Keratinocyte (primary cell): ENCODE results near the gene RGS10. TPM values are rescaled to one million over a fixed set of nuclear protein-coding genes. Genes with fewer than 3 reads are reported as not detected.

Source experiments
- DNase-seq: peaks from one replicate; pipeline ENCODE4 v3.0.0-alpha.2; 2011; ENCODE audit warnings: low read depth, missing footprints, low spot score
- FAIRE-seq: peaks from 2 replicates; lab custom pipeline; 2011; peaks lifted over from hg19 to GRCh38; lab: Jason Lieb, UNC
- H2AFZ ChIP-seq: 2 replicates; pipeline ENCODE4 v1.6.0; 2012; ENCODE audit warnings: low read length, control low read depth, inconsistent platforms; ENCODE audit not compliant: control insufficient read depth
- H3K27ac ChIP-seq: 2 replicates; pipeline ENCODE4 v1.5.1; 2011; ENCODE audit warnings: low read length; ENCODE audit not compliant: control insufficient read depth, insufficient read depth
- H3K27me3 ChIP-seq: 3 replicates; pipeline ENCODE4 v1.6.0; 2011; ENCODE audit warnings: low read length; ENCODE audit not compliant: control insufficient read depth, insufficient read depth; ENCODE audit errors: extremely low read depth
- H3K36me3 ChIP-seq, 2 experiments: 2 replicates in 1 of 2; 3 replicates in 1 of 2; pipeline ENCODE4 v1.5.1; 2011; ENCODE audit warnings: low read length in 2 of 2, mild to moderate bottlenecking in 1 of 2; ENCODE audit not compliant: control insufficient read depth in 2 of 2, insufficient read depth in 2 of 2; ENCODE audit errors: extremely low read depth in 1 of 2
- H3K4me1 ChIP-seq: 3 replicates; pipeline ENCODE4 v1.5.1; 2011; ENCODE audit warnings: low read length; ENCODE audit not compliant: control insufficient read depth, insufficient read depth; ENCODE audit errors: extremely low read depth
- H3K4me2 ChIP-seq: 3 replicates; pipeline ENCODE4 v1.6.0; 2011; ENCODE audit warnings: low read depth, low read length; ENCODE audit not compliant: control insufficient read depth, insufficient read depth; ENCODE audit errors: extremely low read depth
- H3K4me3 ChIP-seq, 3 experiments: fragments of 200-600 bp in 1 of 3; sonication (generic) in 1 of 3; 2 replicates in 2 of 3; 3 replicates in 1 of 3; pipeline ENCODE4 v1.5.1; 2011 to 2016; ENCODE audit warnings: low read length in 3 of 3, mild to moderate bottlenecking in 3 of 3, control low read depth in 2 of 3, inconsistent platforms in 1 of 3, low read depth in 1 of 3, mixed read lengths in 1 of 3, mixed run types in 1 of 3, moderate library complexity in 1 of 3; ENCODE audit not compliant: control insufficient read depth in 2 of 3, insufficient read depth in 2 of 3; ENCODE audit errors: extremely low read depth in 1 of 3
- H3K79me2 ChIP-seq: 2 replicates; pipeline ENCODE4 v1.6.0; 2012; ENCODE audit warnings: low read length; ENCODE audit not compliant: control insufficient read depth, insufficient read depth
- H3K9ac ChIP-seq: 3 replicates; pipeline ENCODE4 v1.6.0; 2011; ENCODE audit warnings: low read length; ENCODE audit not compliant: control insufficient read depth, insufficient read depth; ENCODE audit errors: extremely low read depth
- H3K9me1 ChIP-seq: 3 replicates; pipeline ENCODE4 v1.6.0; 2011; ENCODE audit warnings: low read length; ENCODE audit not compliant: control insufficient read depth, insufficient read depth; ENCODE audit errors: extremely low read depth
- H3K9me3 ChIP-seq: 2 replicates; pipeline ENCODE4 v1.5.1; 2012; ENCODE audit warnings: low read depth, low read length; ENCODE audit not compliant: control insufficient read depth
- H4K20me1 ChIP-seq: 3 replicates; pipeline ENCODE4 v1.6.0; 2011; ENCODE audit warnings: low read length; ENCODE audit not compliant: control insufficient read depth, insufficient read depth; ENCODE audit errors: extremely low read depth
- EZH2 ChIP-seq: IDR thresholded peaks from one replicate; pipeline ENCODE4 v1.6.1; 2012; ENCODE audit warnings: inconsistent platforms, mild to moderate bottlenecking, low read length, moderate library complexity
- dilution Hi-C: fragments of 300-500 bp; cut with MboI; formaldehyde crosslinking; loops from one replicate; pipeline ENCODE4 v1.7.0; 2020; ENCODE audit warnings: low sequenced_read_pairs; ENCODE audit not compliant: extremely low pct_ligation_motif_present
- polyA plus RNA-seq, 5 experiments: library from polyadenylated mRNA; depleted of rRNA in 3 of 5; stranded (reverse) in 3 of 5; stranded (forward) in 1 of 5; unstranded in 1 of 5; fragments of >200 nt; gene quantifications; 1 replicate in 1 of 5; 2 replicates in 3 of 5; 3 replicates in 1 of 5; pipeline versions ENCODE4 v1.2.1 to v1.2.3, GENCODE V29; 2011 to 2012; ENCODE audit warnings: missing spikeins in 2 of 5, low read depth in 1 of 5, low replicate concordance in 1 of 5
- TF ChIP-seq, protein P1 (sequence below), 3 experiments: IDR thresholded peaks in 1 of 3; conservative IDR thresholded peaks in 1 of 3; optimal IDR thresholded peaks in 1 of 3; 2 replicates in 2 of 3; 3 replicates in 1 of 3; pipeline versions ENCODE3 to v1.5.1; 2011; ENCODE audit warnings: low read length in 3 of 3, mild to moderate bottlenecking in 3 of 3, moderate library complexity in 2 of 3, control low read depth in 1 of 3, inconsistent platforms in 1 of 3; ENCODE audit not compliant: insufficient read depth in 2 of 3; ENCODE audit errors: extremely low read depth in 1 of 3

Gene RGS10
- polyA plus RNA-seq, 1 donor (not counting 4 experiments of a cell fraction or from before 2014, with no cell fraction given): 87.8 TPM

- Histone ChIP-seq H3K9me1 (no peaks in the 10 kb centered on the region), H3K4me2 (no peak overlapping the region), H3K36me3 (no peaks in the 10 kb centered on the region), H3K27me3 (no peaks in the 10 kb centered on the region), H3K27ac (no peak overlapping the region), H2AFZ (no peak overlapping the region), H3K79me2 (no peaks in the 10 kb centered on the region), H3K4me3 (no peak overlapping the region), H3K4me1 (peaks cover 2% of the 10 kb centered on the region), H3K9ac (no peak overlapping the region), H3K9me3 (no peaks in the 10 kb centered on the region), H4K20me1 (no peaks in the 10 kb centered on the region)
- no peak for DNase-seq
- dilution Hi-C loops: no loop called here
- FAIRE-seq: no peak
- no peak for TF ChIP-seq EZH2
- TF ChIP-seq, protein P1, sequence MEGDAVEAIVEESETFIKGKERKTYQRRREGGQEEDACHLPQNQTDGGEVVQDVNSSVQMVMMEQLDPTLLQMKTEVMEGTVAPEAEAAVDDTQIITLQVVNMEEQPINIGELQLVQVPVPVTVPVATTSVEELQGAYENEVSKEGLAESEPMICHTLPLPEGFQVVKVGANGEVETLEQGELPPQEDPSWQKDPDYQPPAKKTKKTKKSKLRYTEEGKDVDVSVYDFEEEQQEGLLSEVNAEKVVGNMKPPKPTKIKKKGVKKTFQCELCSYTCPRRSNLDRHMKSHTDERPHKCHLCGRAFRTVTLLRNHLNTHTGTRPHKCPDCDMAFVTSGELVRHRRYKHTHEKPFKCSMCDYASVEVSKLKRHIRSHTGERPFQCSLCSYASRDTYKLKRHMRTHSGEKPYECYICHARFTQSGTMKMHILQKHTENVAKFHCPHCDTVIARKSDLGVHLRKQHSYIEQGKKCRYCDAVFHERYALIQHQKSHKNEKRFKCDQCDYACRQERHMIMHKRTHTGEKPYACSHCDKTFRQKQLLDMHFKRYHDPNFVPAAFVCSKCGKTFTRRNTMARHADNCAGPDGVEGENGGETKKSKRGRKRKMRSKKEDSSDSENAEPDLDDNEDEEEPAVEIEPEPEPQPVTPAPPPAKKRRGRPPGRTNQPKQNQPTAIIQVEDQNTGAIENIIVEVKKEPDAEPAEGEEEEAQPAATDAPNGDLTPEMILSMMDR (optimal IDR thresholded peaks at IDR 0.05 in 1 of 3, IDR thresholded peaks at IDR 0.05 in 1 of 3, conservative IDR thresholded peaks at IDR 0.05 in 1 of 3; ENCODE audit: extremely low read depth in 1 of 3, insufficient read depth in 2 of 3, low read length in 3 of 3): no peak
These were observed 86.7 kb downstream of the RGS10 start for GRCh38 chr10:119455609-119456434.

DNA sequence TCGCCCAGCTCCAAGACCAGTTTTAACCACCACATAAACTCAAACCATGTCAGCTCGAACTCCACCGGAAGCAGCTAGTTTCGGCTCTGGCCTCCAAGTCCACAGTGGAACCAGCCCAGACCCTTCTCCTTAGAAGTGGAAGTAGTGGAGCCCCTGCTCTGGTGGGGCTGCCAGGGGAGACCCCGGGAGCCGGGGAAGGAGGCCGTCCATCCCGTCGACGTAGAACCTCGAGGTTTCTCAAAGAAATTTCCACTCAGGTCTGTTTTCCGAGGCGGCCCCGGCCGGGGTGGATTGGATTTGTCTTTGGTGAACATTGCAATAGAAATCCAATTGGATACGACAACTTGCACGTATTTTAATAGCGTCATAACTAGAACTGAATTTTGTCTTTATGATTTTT, 87.5 kb downstream of the RGS10 start:
- dilution Hi-C loops: no loop called here
- no peaks in the 10 kb centered on the region for H4K20me1 ChIP-seq
- no peak overlapping the region for H3K4me2 ChIP-seq
- no peaks in the 10 kb centered on the region for H3K36me3 ChIP-seq
- no peak for TF ChIP-seq EZH2
- TF ChIP-seq, protein P1 (optimal IDR thresholded peaks at IDR 0.05 in 1 of 3, IDR thresholded peaks at IDR 0.05 in 1 of 3, conservative IDR thresholded peaks at IDR 0.05 in 1 of 3; ENCODE audit: extremely low read depth in 1 of 3, insufficient read depth in 2 of 3, low read length in 3 of 3): no peak
- no peaks in the 10 kb centered on the region for H3K9me3 ChIP-seq
- no peaks in the 10 kb centered on the region for H3K27me3 ChIP-seq
- FAIRE-seq: no peak
- no peaks in the 10 kb centered on the region for H3K79me2 ChIP-seq
- H3K4me3 ChIP-seq: no peak overlapping the region
- DNase-seq: no peak
- no peak overlapping the region for H2AFZ ChIP-seq
- H3K9me1 ChIP-seq: no peaks in the 10 kb centered on the region
- no peak overlapping the region for H3K27ac ChIP-seq
- no peak overlapping the region for H3K9ac ChIP-seq
- peaks cover 4% of the 10 kb centered on the region for H3K4me1 ChIP-seq
